HG03139 (cell line): ENCODE results near the gene ARHGAP6.
"Not testable (repeated sequence)": the region's sequence is repeated elsewhere in the genome, so short reads cannot be mapped to it uniquely, and the experiment has no call there.

Experiments used
- ATAC-seq: cut with Tn5 transposase; IDR thresholded peaks from one replicate; pipeline ENCODE4 v1.9.1; 2021; ENCODE audit not compliant: unreplicated experiment

The ARHGAP6 gene

DNA sequence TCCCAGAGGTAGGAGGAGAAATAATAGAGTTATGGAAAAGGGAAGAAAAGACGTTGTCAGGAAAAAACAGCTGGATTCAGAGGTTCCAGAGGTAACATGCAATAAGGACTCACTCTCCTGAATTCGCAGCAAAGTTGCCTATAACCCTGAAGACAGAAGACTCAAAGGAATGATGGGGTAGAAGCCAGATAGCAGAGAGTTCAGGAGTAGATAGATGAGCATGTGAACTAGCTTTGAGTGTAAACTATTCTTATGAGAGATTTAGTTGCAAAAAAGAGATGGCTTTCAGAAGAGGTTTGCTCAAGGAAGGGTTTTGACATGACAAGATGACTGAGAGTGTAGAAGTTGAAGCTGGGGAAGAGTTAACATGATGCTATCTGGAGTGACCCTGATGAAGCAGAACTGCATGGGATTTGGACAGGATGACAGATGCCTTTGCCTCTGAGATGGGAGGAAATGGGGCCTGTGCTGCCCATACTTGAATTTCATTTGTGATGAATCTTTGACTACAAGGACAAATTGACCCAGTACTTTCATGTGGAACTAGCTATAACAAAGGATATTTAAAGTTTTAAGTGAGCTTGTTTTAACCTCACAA lies 298.6 kb downstream of the ARHGAP6 start:
- no peak for ATAC-seq

DNA sequence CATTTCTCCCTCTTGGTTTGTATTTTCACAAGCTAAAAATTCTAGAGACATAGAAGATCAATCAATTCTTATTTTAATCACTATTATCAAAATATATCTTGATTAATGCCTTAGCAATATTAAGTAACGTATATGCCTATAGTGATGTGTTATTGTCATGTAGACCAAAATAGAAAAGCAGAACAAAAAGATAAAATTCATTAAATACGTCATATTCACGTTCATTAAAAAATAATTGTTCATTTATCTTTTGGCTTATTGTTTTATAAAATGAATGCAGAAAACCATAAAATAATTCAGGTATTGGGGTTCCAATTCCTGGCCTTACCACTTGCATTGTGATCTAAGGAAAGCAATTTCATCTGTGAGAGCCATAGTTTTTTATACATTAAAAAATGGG lies 300.3 kb downstream of the ARHGAP6 start:
- ATAC-seq, result no peak

DNA sequence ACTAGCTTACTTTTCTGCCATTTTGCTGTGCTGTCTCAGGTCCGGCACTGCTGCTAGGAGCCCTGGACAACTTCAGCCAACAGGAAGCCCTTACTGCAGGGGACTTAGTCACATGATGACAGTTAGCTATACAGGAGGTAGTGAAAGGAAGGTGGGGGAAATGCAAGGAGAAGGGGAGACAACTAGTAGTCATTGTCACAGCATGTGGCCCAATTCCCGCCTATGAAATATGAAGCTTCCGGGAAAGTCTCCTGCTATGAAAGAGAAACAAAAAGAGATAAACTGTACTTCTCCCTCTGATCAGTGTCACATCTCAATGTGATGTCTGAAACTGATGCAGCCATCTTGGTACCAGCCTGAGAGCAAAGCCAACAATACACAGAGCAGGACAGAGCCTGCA lies 300.9 kb downstream of the ARHGAP6 start:
- ATAC-seq, result no peak

DNA sequence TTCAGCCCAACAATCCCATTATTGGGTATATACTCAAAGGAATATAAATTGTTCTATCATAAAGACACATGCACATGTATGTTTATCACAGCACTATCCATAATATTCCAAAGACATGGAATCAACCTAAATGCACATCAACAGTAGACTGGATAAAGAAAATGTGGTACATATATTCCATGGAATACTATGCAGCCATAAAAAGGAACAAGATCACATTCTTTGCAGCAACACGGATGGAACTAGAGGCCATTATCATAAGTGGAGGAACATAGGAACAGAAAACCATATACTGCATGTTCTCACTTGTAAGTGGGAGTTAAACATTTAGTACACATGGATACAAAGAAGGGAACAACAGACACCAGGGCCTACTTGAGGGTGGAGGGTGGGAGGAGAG lies 301.9 kb downstream of the ARHGAP6 start:
- not testable (repeated sequence) for ATAC-seq

DNA sequence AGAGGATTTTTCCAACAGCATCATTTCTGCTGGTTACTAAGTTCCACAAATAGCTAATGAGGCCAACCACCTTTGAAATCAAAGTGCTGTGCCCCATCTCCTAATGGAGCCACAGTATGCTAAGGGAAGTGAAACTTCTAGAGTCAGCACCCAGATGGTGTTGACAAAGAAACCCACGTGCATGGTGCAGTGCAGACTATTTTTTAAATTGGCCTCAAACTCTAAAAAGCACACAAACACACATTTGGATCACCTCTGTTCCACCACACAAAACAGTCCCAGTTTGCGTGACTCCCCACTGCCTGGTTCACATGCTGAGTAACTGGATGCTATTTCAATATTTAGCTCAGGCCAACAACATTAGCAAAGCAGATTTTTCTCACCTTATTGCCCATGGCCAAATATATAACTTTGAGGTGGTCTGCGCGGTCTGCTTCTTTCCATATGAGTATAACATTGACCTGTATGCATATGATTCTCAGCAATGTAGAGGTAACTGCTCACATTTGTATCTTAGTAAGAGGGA lies 302.6 kb downstream of the ARHGAP6 start:
- peak; percentile 91 for ATAC-seq

DNA sequence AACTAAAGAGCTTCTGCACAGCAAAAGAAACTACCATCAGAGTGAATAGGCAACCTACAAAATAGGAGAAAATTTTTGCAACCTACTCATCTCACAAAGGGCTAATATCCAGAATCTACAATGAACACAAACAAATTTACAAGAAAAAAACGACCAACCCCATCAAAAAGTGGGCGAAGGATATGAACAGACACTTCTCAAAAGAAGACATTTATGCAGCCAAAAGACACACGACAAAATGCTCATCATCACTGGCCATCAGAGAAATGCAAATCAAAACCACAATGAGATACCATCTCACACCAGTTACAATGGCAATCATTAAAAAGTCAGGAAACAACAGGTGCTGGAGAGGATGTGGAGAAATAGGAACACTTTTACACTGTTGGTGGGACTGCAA lies 304.1 kb downstream of the ARHGAP6 start:
- not testable (repeated sequence) for ATAC-seq

DNA sequence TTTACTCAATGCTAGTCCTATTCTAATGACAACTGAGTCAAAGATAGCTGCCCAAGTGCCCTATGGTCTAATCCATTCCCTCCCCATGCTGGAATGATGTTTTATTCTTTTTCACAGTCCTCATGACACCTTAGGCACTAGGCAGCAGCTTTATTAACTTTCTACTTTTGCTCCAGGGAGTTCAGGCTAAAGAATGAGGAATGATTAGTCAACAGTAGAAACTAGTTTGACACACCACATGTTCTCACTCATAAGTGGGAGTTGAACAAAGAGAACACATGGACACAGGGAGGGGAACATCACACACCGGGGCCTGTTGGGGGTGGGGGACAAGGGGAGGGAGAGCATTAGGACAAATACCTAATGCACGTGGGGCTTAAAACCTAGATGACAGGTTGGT lies 309.8 kb downstream of the ARHGAP6 start:
- ATAC-seq, result not testable (repeated sequence)

DNA sequence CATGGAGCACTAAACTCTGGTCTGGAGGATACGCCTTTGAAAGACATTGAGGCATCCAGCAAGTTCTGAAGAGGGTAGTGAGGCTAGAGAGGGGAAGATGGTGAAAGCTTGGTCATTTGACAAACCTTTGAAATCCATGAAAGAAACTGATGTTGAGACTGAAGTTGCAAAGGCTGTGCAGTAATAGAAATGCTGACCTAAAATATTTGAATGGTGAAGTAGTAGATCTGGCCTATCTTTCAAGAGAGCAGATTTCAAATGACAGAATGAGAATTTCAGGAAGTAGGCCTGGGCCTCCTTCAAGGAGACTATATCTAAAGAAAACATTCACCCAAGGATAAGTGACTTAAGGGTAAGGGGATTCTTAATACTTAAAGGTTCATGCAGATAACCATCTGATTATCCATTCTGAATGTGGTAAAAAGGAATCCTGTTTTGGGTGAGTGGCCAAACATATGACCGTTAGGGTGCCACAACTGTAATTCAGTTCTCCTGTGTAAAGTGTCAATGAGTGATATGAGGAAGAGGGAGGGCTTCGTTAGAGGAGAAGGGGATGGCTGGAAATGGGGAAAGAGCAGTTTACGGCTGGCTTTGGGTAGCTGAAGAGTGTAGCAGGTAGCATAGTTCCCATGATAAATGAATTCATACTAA lies 310.3 kb downstream of the ARHGAP6 start:
- no peak for ATAC-seq

DNA sequence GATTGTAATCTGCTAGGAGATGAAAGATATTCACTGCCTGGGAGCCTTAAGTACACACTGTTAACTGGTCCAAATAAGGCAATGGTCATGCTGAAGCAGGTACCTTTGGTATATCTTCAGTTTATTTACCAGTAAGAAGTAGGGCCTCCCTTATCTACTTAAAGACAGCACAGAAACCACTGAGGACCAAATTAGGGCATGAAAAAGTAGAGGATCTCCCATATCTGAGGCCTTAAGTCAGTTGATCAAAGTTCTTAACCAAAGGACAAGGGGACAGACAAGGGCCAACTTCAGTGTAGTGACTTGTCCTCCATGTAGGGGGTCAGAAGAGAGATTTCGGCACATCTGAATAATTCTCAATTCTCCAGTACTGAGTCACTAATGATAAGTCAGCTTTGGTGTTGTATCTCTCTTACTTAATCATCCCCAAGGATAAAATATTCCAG lies 313.4 kb downstream of the ARHGAP6 start:
- ATAC-seq, result no peak

DNA sequence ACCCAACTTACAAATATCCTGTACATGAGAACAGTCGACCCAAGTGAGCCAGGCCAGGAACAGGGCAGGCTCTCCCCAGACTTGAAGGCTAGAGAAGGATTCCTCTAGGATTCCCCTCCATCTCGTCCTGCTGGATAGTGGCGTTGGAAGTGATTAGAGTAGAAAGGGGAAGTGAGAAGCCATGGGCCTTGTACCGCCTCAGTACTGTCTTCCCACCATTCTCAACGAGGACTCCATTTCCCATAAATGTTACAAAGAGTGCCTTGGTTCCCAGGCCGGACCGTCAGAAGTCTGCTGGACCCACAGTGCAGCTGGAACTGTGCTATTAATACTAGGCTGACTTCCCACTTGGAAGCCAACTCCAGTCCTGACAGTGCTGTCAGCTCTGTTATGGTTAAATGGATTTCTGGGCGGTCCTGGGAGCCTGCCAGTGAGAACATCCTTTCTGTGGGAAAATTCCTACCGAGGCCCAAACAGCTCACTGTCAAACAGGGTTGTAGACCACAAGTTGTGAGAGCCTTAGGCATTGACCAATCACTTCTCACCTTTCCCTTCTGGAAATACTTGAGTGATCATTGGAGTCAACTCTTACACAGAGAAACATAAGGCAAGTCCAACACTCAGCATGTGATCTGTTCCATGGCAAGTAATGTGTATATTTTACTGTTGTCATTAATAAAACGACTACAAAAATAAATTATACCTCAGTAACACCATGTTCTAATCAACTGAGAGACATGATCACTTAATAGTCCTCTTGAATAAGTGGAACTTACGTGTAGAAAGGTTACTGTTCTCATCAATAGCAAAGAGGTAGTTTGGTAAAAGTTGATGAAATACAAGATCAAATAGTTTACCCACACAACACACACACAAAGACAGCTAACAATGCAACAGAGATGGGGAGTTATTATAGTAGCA lies 314.1 kb downstream of the ARHGAP6 start:
- peak; percentile 42 for ATAC-seq

DNA sequence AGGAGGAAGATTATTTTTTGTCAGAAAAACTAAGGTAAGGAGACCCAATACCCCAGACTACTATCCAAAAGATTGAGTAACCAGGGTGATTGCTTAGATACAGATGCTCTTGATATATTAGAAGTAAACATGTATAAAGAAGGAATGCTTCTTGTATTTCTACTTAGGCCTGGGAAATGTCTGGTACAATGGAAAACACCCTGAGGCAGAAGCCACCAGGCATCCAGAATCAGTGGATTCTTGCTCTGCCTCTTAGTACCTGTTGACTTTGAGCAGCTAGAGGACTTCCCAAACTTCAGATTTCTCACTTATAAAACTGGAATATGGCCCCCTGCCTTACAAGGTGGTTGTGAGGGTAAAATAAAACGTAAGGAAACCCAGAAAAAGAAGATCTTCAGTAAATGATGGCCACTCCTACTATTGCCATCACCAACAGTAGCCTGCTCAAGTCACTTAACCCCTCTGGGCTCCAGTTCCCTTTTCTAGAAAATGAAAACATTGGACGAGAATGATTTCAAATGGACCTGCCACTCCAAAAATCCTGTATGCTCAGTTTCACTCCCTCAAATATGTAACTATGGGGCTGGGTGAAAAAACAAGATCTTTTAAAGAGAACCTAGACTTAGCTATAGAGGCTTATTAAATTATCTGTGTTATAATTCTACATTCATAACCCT lies 315.9 kb downstream of the ARHGAP6 start:
- no peak for ATAC-seq

DNA sequence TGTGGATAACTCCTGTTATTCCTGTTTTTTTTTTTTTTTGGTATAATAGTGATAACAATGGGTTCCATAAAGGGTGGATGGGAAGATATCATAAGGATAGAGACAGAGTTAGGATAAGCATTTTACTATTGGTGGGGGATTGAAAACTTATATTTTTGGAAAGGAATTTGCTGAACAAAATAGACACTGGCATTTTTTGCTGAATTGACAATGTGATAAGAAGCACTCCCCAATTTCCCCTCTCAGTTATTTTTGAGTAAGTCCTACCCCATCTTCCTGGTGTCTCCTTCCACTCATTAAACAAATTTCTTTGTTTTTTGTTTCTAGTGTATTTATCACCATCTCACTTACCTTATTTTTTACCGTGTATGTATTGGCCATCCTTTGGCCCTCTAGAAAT lies 316.7 kb downstream of the ARHGAP6 start:
- no peak for ATAC-seq

DNA sequence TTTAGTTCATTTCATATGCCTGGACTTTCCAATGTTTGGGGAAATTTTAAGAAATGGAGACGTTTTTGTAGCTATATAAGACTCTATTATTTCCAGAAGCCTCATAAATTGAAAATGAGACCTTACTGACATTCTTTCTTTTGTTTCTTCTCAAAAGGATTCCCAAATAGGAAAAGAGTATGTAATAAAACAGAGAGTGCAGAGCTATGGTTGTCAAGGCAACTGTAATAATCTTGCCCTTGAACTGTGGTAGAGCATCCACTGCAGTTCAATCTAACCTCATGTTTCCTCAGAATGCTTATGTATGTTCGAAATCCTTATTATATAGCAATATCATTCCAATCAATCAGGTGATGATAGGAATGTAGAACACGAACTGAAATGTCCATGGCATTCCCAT lies 318.4 kb downstream of the ARHGAP6 start:
- no peak for ATAC-seq

DNA sequence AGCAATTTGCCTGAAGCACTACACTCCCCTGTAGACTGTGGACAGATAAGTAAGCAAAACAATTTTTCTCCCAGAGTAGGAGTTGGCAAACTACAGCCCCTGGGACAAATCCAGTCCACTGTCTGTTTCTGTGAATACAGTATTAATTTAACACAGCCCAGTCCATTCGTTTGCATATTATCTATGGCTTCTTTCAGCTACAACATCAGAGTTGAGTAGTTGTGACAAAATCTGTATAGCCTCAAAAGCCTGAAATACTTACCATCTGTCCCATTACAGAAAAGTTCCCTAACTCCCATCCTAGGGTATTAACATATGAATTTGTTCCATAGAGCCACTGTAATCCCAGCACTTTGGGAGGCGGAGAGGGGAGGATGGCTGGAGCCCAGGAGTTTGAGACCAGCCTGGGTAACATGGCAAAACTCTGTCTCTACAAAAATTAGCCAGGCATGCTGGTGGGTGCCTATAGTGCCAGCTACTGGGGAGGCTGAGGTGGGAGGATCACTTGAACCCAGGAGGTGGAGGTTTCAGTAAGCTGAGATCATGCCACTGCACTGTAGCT lies 319.5 kb downstream of the ARHGAP6 start:
- no peak for ATAC-seq

DNA sequence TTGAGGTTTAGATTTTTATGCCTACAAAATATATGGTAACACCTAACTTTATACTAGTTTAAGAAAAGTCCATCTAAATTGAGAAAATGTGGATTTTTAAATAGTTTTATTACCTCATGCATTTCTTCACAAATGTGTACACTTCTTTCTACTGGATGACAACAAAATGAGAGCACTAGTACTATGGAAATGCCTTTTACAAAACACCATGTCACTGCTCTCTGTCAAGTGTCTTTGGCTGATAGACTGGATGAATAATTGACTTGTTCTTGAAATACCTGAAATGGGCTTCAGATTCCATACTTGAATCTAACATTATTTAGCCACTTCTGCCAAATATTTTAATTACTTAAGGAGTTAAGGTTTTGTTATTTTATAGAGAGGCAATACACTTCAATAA lies 323.0 kb downstream of the ARHGAP6 start:
- no peak for ATAC-seq

DNA sequence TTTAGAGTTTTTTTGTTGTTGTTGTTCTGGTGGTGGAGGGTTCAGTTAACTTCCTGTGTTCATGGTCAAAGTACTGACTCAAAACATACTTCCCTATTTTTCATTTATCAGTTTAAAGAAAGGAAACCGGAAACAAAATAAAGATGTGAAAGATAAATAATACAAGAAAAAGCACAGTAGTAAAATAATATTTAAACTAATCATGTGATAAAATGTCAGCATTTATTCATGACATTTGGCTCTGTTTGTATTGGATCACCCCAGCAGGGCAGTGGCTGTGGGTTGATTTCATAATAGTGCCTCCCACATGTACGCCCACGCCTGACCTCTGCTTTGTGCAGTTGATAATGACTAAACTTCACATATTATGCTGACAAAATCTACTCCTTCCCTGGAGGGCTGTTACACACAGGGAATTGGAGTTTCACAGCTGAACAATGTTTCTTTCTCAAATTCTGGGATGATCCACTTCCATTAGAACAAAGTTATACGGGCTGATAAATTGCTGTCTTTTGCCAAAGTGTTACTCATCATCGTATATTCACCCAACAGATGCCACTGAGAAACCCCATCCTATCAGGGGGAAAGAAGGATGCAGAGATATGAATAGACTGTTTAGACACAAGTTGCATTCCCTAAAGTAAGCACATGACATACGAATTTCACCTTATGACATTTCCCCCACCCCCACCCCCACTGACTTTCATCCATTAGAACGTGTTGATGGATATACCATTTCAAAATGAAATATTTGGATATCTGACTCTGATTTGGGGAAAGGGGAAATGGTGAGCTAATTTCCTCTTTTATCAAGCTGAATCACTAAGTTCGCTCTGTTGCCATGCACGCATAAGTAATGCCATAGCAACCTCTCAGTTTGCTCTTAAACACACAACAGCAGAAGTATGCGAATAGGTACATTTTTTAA lies 324.2 kb downstream of the ARHGAP6 start:
- peak; percentile 71 for ATAC-seq

DNA sequence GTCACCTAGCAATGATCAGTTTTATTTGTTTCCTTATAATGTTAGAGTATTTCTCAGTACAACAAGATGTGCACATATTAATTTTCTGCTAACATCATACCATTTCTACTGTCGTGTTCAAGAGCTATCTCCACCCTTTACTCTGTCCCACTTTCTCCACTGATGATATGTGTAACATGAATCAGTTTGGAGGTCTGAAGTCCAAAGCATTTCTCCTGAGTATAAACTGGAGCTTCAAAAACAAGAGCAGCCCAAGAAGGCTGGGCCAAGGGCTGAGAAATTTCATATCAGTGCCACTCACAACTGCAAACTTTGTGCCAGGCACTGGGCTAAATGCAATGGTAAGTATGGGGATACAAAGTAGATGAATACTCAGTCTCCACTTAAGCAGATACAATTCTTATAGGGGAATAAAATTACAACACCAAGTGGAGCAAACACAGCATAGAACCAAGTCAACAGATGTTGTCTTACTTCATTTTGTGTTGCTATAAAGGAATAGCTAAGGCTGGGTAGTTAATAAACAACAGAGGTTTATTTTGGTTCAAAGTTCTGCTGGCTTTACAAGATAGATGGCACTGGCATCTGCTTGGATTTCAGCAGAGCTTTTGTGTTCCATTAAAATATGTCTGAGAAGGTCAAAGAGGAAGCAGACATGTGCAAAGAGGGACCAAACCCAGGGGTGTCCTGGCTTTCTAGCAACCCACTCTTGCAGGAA lies 328.3 kb downstream of the ARHGAP6 start:
- ATAC-seq, result no peak

DNA sequence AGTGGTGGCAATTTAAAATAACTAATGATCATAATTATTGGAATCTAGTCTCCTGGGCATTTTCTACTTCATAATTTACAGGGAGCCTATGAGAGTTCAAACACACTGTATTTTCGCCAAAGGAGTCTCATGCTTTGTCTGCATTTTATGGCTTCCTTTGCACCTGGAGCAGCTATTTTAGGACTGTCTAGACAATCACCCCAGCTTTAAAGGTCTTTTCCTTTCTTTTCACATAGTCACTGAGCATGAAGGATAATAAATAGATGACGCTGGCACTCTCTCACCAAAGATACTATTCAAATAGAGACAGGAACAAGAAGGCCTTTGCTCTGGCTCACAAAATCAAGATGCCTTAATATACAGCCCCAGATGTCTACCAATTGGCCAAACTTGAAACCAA lies 329.5 kb downstream of the ARHGAP6 start:
- ATAC-seq, result no peak

DNA sequence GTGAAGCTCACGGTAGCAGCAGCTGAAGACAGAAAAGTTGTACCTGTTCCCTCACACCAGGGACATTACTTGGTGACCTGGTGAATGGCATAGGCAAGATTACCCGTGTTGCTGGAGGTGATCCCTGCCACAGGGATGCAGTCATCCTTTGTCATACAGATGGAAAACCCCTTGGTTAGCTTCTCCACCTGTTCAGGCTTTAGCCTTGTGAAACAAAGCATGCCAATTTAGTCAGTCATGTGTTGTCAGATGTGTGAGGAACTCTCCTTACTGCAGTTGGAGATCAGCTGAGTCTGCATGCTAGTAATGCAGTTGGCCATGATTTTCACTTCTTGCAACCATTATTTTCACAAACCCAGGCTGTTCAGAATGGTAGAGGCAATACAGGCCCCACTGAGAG lies 331.6 kb downstream of the ARHGAP6 start:
- ATAC-seq, result no peak
